ENCODE results near the gene CAT. TPM values are rescaled to one million over a fixed set of nuclear protein-coding genes. Genes with fewer than 3 reads are reported as not detected.

The CAT gene
- total RNA-seq, 1 experiment from 2014 or later, result 54.5 TPM

DNA sequence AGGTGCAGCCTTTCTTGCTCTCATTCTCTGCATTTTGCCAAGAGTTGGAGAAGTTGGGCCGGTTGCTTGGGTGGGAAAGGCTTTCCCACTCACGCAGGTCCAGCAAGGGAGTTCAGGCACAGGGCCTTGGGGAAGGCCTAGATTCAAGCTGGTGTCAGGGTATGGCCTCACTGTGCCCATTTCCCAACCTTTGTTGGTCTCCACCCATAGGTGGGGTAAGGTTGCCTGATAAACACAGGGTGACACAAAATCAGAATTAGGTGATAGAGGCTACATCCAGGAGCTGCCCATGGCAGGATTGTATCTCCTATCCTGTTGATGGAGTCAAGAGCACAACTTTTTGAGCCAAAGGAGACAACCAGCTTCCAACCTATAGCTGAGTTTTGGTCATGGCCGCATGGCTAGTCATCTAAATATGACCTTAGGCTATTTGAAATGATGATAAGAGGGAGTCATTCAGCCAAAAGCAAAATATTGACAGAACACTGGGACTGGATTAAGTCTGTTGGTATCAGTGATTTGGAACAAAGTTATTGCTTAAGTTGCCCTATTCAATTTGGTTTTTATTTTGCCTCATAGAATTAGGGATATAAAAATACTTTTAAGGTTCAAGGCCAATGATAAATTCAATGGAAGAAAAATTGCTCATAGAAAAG lies 20.9 kb downstream of the CAT start:
- no peak for DNase-seq (ENCODE audit: low read depth)

GRCh38 chr11:34460278-34460677 lies 21.5 kb downstream of the CAT start:
- DNase-seq (ENCODE audit: low read depth), result no peak

GRCh38 chr11:34461215-34461614 lies 22.5 kb downstream of the CAT start:
- DNase-seq (ENCODE audit: low read depth), result no peak

- DNase-seq (ENCODE audit: low read depth), result no peak
Measured at GRCh38 chr11:34464591-34465051, 25.9 kb downstream of the CAT start.

GRCh38 chr11:34466802-34467488 lies 28.2 kb downstream of the CAT start:
- no peak for DNase-seq (ENCODE audit: low read depth)

DNA sequence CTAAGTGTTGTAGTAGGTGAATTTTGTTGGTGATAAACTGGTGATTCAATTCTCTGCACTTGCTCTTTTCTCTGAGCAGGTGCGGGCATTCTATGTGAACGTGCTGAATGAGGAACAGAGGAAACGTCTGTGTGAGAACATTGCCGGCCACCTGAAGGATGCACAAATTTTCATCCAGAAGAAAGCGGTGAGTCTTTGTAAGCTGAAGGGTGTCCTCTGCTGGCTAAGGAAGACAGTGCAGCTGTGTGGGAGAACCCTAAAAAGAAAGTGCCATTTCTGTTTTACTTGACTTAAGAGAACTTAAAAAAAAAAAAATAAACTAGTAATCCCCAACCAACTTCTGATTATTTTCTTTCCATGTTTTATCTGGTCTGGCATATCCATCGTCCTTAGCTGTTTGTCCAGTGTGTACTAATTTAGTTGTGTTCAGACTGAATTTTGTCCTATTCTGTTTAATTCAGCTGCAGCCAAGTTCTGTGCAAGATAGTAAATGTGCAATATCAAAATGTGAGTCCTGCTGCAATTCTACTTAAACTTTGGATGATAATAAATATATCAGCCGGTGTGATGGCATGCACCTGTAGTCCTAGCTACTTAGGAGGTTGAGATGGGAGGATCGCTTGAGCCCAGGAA lies 29.6 kb downstream of the CAT start:
- peak; percentile 34 for DNase-seq (ENCODE audit: low read depth)

- DNase-seq (ENCODE audit: low read depth), result no peak
Measured at GRCh38 chr11:34473603-34474169, 35.0 kb downstream of the CAT start.

- DNase-seq (ENCODE audit: low read depth), result no peak
Measured at GRCh38 chr11:34475656-34476055, 36.9 kb downstream of the CAT start.

- DNase-seq (ENCODE audit: low read depth), result no peak
Measured at GRCh38 chr11:34476849-34477248, 38.1 kb downstream of the CAT start.

GRCh38 chr11:34478845-34479663 lies 40.3 kb downstream of the CAT start:
- DNase-seq (ENCODE audit: low read depth), result no peak

DNA sequence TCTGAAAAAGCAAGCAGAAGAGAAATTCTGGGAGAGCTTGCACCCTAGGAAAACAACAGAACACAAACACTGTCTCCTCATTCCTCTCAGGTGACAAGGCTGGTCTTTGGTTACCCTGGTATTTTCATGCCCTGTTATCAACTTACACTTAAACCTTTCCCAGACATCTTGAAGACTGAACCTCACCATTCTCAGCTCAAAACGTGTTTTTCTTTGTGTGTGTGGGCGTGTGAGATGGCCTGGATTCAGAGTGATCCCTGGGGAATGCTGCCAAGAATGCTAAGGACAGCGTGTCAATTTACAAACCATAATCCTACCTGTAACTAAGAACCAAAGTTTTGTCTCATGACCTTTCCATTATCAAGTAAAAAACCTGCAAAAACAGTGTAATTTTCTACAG lies 41.6 kb downstream of the CAT start:
- DNase-seq (ENCODE audit: low read depth), result peak; percentile 39

GRCh38 chr11:34481307-34481706 lies 42.6 kb downstream of the CAT start:
- no peak for DNase-seq (ENCODE audit: low read depth)

DNA sequence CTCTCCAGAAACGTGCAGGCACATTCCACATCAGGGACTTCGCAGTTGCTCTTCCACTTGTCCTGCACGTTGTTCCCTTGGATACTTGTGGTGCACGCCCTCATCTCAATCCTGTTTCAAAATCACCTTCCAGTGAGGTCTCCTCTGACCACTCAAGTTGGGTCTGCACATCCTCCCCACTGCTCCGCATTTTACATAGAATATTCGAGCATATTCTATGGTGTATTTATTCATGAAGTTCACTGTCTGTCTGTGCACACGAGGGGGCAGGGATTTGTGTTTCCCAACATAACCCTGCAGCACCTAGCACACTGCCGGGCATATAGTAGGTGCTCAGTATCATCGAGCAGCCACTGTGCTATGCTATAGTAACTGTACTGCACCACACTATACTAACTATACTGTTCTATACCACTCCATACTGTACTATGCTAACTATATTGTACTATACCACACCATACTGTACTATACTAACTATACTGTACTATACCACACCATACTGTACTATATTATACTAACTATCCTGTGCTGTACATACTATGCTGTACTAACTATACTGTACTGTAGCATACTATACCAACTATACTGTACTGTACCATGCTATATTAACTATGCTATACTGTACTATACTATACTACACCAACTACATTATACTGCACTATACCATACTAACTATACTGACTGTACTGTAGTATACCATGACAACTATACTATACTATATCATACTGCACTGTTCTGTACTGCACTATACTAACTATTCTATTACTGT lies 44.6 kb downstream of the CAT start:
- DNase-seq (ENCODE audit: low read depth), result no peak

- DNase-seq (ENCODE audit: low read depth), result no peak
Measured at GRCh38 chr11:34487430-34487829, 48.7 kb downstream of the CAT start.

DNA sequence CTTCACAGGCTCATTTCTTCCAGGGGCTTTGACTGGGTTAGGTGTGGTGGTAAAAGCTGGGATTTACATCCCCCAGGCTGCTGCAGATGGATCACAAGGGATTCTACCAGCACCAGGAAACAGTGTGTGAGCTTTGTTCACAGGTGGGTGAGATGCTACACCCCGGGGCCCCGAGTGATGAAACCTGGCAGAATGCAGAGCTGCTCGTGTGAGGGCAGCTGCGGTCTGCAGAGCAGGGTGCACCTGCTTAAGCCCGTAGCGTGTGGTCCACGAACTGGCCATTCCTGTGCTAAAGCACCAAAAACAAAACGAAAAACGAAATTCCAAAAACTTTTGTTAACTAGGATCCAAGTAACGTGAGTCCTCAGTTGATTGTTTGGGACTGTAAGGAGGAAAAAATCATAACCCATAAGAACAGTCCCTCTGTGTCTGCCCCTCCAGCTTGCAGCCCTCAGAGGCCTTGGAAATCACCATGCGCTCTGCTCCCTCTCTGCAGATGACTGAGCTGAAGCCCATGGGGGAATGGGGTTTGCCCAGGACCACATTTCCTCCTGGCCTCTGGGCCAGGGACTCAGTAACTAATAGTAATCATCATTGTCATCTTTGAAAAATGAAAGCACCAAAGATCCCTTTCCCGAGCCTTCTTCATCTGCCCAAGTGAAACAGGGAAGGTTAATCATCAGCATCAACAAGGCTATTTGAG lies 50.3 kb downstream of the CAT start:
- DNase-seq (ENCODE audit: low read depth), result no peak

DNA sequence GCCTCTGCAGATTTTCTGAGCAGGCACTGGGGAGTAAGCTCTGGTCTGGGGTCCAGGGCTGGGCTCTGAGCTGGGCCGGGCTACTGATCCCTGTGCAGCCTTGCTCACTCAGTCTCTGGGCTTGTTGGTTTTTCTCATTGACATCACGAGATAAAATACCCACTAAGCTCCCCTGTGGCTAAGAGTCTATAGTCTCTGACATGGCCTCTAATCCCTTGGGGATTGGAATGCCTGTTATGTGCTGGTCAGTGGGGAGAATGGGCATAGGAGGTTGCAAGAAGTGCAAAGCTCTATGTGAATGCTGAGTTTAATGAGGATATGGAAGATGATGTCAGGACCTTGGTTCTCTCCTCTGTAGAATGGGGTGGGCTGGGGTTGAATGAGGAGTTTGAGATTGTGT lies 51.6 kb downstream of the CAT start:
- DNase-seq (ENCODE audit: low read depth), result no peak

- DNase-seq (ENCODE audit: low read depth), result peak; percentile 62
Measured at GRCh38 chr11:34492806-34493414, 54.2 kb downstream of the CAT start.

DNA sequence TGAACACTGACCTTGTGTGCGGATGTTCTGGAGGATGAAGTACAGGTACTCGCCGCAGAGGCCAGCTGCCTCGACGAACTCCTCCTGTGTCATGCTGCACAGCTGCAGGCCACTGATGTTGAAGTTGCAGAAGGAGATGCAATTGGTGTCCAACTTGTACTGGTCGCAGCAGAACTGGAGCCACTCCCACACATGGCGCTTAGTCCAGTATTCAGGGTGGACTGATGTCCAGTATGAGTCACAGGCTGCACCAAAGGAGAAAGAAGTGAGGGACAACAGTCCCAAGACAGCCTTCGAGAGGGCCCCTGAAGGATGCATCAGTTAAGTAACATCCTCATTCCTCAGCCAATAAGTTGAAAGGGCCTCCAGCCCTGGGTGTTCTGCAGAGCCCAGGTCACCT lies 54.7 kb downstream of the CAT start:
- DNase-seq (ENCODE audit: low read depth), result no peak

DNA sequence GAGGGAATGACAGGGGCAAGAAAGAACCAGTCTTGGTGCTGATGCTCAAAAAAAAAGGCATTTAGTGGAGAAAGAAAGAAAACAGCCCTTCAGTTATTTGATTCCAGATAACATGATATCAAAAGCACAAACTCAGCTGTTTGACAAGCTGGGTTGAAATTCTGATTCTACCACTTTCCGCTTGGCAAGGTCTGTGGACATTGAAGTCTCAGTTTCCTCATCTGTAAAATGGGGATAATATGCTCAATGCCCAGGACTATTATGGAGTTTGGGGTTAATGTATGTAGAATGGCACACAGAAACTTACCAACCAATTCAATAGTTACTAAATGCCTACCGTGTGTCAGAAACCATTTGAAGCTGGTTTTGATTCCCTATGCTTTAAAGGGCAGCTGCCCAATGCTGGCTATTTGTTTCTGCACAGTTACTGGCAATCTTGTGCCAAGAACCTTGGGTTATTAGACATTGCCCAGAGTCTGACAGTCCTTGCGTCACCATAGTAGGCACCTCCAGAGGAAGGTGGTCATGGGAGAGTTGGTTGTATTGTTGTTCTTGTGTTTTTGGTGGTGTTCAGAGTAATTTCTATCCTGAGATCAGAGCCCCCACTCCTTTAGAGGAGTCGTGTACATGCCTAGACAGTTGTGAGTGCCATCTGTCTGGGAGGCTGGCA lies 55.3 kb downstream of the CAT start:
- no peak for DNase-seq (ENCODE audit: low read depth)

Measured in LHCN-M2 (cell line).